K562 (cell line): ENCODE measurements around the gene HDAC9. TPM values are rescaled to one million over a fixed set of nuclear protein-coding genes. Genes with fewer than 3 reads are reported as not detected.

ENCODE experiments used
- ATAC-seq: fragments of 200-7000 bp; cut with Tn5 transposase; 3 replicates; pipeline ENCODE4 v1.9.1; 2020; ENCODE audit warnings: moderate library complexity
- BruUV-seq: library from RNA; stranded (reverse); fragments of 400-500 nt; replicated peaks from 2 replicates; lab custom pipeline; 2021; lab: Mats Ljungman, UMichigan
- CTCF ChIA-PET: fragments of 300-600 bp; formaldehyde crosslinking; extraction: SDS; loops from one replicate; lab custom pipeline; 2021; ENCODE audit warnings: low intra/inter-chr PET ratio; lab: Yijun Ruan, JAX
- POLR2A ChIA-PET: fragments of 300-600, 350-650 bp; sonication (Branson Sonifier 250); formaldehyde crosslinking; extraction: SDS; loops from one replicate; lab custom pipeline; 2021; ENCODE audit warnings: antibody characterized with exemption, inconsistent platforms; lab: Yijun Ruan, JAX
- DNase-seq, 4 experiments: peaks; one replicate each; pipeline versions ENCODE4 v3.0.0 to v3.0.0-alpha.2; 2011 to 2018; ENCODE audit warnings: low spot score in 3 of 4, mixed read lengths in 3 of 4; ENCODE audit errors: extremely low read depth in 1 of 4
- FAIRE-seq: peaks from 2 replicates; lab custom pipeline; 2011; peaks lifted over from hg19 to GRCh38; lab: Jason Lieb, UNC
- H2AFZ ChIP-seq: 2 replicates; pipeline ENCODE4 v1.6.0; 2011; ENCODE audit warnings: low read depth, low read length, control low read depth, inconsistent platforms
- H3K27ac ChIP-seq: fragments of 200-600 bp; 3 replicates; pipeline ENCODE4 v1.8.0; 2011; ENCODE audit warnings: low read depth, mild to moderate bottlenecking, control low read depth, inconsistent platforms, low read length, moderate library complexity, mixed read lengths; ENCODE audit errors: extremely low read depth
- H3K27me3 ChIP-seq, 2 experiments: fragments of 300-600 bp in 1 of 2; 2 replicates in 1 of 2; 3 replicates in 1 of 2; pipeline versions ENCODE4 v1.6.0 to v1.8.0; 2011; ENCODE audit warnings: inconsistent platforms in 2 of 2, low read length in 2 of 2, mild to moderate bottlenecking in 1 of 2, mixed read lengths in 1 of 2, moderate library complexity in 1 of 2; ENCODE audit not compliant: control insufficient read depth in 2 of 2, insufficient read depth in 2 of 2
- H3K36me3 ChIP-seq: fragments of 300-600 bp; 3 replicates; pipeline ENCODE4 v1.8.0; 2011; ENCODE audit warnings: mild to moderate bottlenecking, low read length, inconsistent platforms; ENCODE audit not compliant: control insufficient read depth, insufficient read depth
- H3K4me1 ChIP-seq, 2 experiments: fragments of 200-600 bp in 1 of 2; replicated peaks in 1 of 2; 2 replicates in 1 of 2; 3 replicates in 1 of 2; pipeline versions ENCODE4 v1.5.1 to v1.8.0; 2011; ENCODE audit warnings: inconsistent platforms in 2 of 2, low read length in 2 of 2, mild to moderate bottlenecking in 1 of 2, mixed read lengths in 1 of 2, moderate library complexity in 1 of 2; ENCODE audit not compliant: control insufficient read depth in 2 of 2, insufficient read depth in 2 of 2
- H3K4me2 ChIP-seq: 2 replicates; pipeline ENCODE4 v1.6.1; 2011; ENCODE audit warnings: low read length, control low read depth, inconsistent platforms, mixed read lengths; ENCODE audit not compliant: insufficient read depth
- H3K4me3 ChIP-seq: fragments of 200-600 bp; sonication (generic), shearing (Covaris generic); 2 replicates; pipeline ENCODE4 v1.5.1; 2016; ENCODE audit warnings: control low read depth, inconsistent platforms
- H3K79me2 ChIP-seq: fragments of 200-600 bp; 3 replicates; pipeline ENCODE4 v1.8.0; 2011; ENCODE audit warnings: low read length, inconsistent platforms; ENCODE audit not compliant: control insufficient read depth, insufficient read depth
- H3K9ac ChIP-seq, 2 experiments: 2 replicates each; pipeline versions ENCODE4 v1.6.0 to v1.6.1; 2011; ENCODE audit warnings: low read depth in 2 of 2, low read length in 2 of 2, control low read depth in 1 of 2, inconsistent platforms in 1 of 2, mild to moderate bottlenecking in 1 of 2, mixed read lengths in 1 of 2; ENCODE audit not compliant: insufficient read depth in 1 of 2
- H3K9me1 ChIP-seq: one replicate; pipeline ENCODE4 v1.6.0; 2011; ENCODE audit warnings: inconsistent platforms, mild to moderate bottlenecking, low read length, moderate library complexity; ENCODE audit not compliant: control insufficient read depth, insufficient read depth
- H3K9me3 ChIP-seq: replicated peaks from 2 replicates; pipeline ENCODE4 v1.5.1; 2011; ENCODE audit warnings: low read depth, low read length, inconsistent platforms; ENCODE audit not compliant: control insufficient read depth, insufficient read depth
- H4K20me1 ChIP-seq: replicated peaks from 2 replicates; pipeline ENCODE4 v1.6.1; 2011; ENCODE audit warnings: low read length, inconsistent platforms, mixed read lengths; ENCODE audit not compliant: control insufficient read depth, insufficient read depth
- BRCA1 ChIP-seq, 2 experiments: fragments of 450-650 bp in 1 of 2; sonication (generic) in 1 of 2; formaldehyde crosslinking in 1 of 2; IDR thresholded peaks; 2 replicates each; pipeline versions ENCODE4 v1.5.0 to v1.6.1; 2017 to 2020; ENCODE audit warnings: mild to moderate bottlenecking in 1 of 2, missing genetic modification reagents in 1 of 2
- ETV6 ChIP-seq, 3 experiments: fragments of 150-350 bp in 1 of 3; sonication (generic) in 1 of 3; formaldehyde crosslinking in 1 of 3; IDR thresholded peaks; 2 replicates each; pipeline versions ENCODE4 v1.6.1 to v1.8.0; 2014 to 2022; ENCODE audit warnings: borderline replicate concordance in 2 of 3, low read depth in 2 of 3, antibody characterized with exemption in 1 of 3, low read length in 1 of 3, mild to moderate bottlenecking in 1 of 3, missing genetic modification reagents in 1 of 3
- HDAC1 ChIP-seq, 2 experiments: fragments of 450-650 bp; IDR thresholded peaks; 2 replicates each; pipeline ENCODE4 v1.6.1; 2016 to 2017; ENCODE audit warnings: inconsistent platforms in 1 of 2, mild to moderate bottlenecking in 1 of 2, moderate library complexity in 1 of 2
- NFYB ChIP-seq: IDR thresholded peaks from 2 replicates; pipeline ENCODE4 v1.6.1; 2011; ENCODE audit warnings: mild to moderate bottlenecking, moderate library complexity; ENCODE audit not compliant: insufficient read length; ENCODE audit errors: extremely low read depth
- OTX1 ChIP-seq: fragments of 450-650 bp; formaldehyde crosslinking; IDR thresholded peaks from 2 replicates; pipeline ENCODE4 v1.4.0; 2022; ENCODE audit warnings: mild to moderate bottlenecking
- PHF8 ChIP-seq: fragments of 200-600 bp; sonication (generic); IDR thresholded peaks from 2 replicates; pipeline ENCODE4 v1.6.1; 2012; ENCODE audit warnings: mixed run types, mild to moderate bottlenecking, inconsistent platforms, low read length, moderate library complexity, borderline replicate concordance
- SIN3B ChIP-seq: fragments of 450-650 bp; IDR thresholded peaks from 2 replicates; pipeline ENCODE4 v1.6.1; 2017; ENCODE audit warnings: low read depth, mild to moderate bottlenecking, moderate library complexity
- SREBF1 ChIP-seq: fragments of 150-350 bp; IDR thresholded peaks from 2 replicates; pipeline ENCODE4 v1.6.1; 2014; ENCODE audit warnings: antibody characterized with exemption, low read depth, low read length, borderline replicate concordance
- TAF1 ChIP-seq: IDR thresholded peaks from 2 replicates; pipeline ENCODE4 v1.6.1; 2011; ENCODE audit warnings: mild to moderate bottlenecking, low read length, moderate library complexity; ENCODE audit not compliant: insufficient read depth, control insufficient read depth, severe bottlenecking; ENCODE audit errors: extremely low read depth
- ZNF174 ChIP-seq: fragments of 250-450 bp; sonication (Bioruptor Pico); IDR thresholded peaks from 2 replicates; pipeline ENCODE4 v1.4.0; 2020; ENCODE audit warnings: mild to moderate bottlenecking
- ZNF217 ChIP-seq: sonication (generic); formaldehyde crosslinking; IDR thresholded peaks from 2 replicates; pipeline ENCODE4 v1.8.0; 2022; ENCODE audit warnings: mild to moderate bottlenecking, missing genetic modification reagents
- WGBS: fragments of 100-300 bp; shearing (Covaris generic); methylation state at CpG from one replicate; pipeline ENCODE4 v1.1.6; 2016; ENCODE audit warnings: low coverage, mixed read lengths; ENCODE audit not compliant: insufficient coverage; ENCODE audit errors: missing lambda C conversion rate; 5-methylcytosine and 5-hydroxymethylcytosine counted together
- in situ Hi-C: fragments of 300-500 bp; cut with MboI; formaldehyde crosslinking; loops from 4 replicates; pipeline ENCODE4 v1.15.0; 2018; ENCODE audit warnings: inconsistent platforms, mixed read lengths
- intact Hi-C: fragments of 100-400 bp; cut with micrococcal nuclease; formaldehyde crosslinking; loops from 2 replicates; pipeline ENCODE4 v1.14.2; 2022
- polyA plus RNA-seq, 8 experiments: library from polyadenylated mRNA; depleted of rRNA in 4 of 8; stranded (reverse) in 5 of 8; unstranded in 3 of 8; fragments of >200 nt; fragmentation: Nextera tagmentation in 2 of 8; fragmentation: Illumina TruSeq in 1 of 8; extraction: Ambion mirVana in 2 of 8; extraction: Trizol in 1 of 8; gene quantifications; 2 replicates each; pipeline versions ENCODE4 v1.2.1 to v1.2.3, GENCODE V29; 2011 to 2014; ENCODE audit warnings: inconsistent platforms in 1 of 8, missing spikeins in 1 of 8
- total RNA-seq, 7 experiments: library from RNA; depleted of rRNA in 6 of 7; stranded (reverse); fragments of >200 nt in 6 of 7; fragmentation: Illumina TruSeq in 2 of 7; extraction: Trizol in 2 of 7; gene quantifications; 2 replicates each; pipeline versions ENCODE4 v1.2.1 to v1.2.3, GENCODE V29; 2011 to 2021; ENCODE audit warnings: low replicate concordance in 1 of 7
- TF ChIP-seq, protein P1 (sequence below): fragments of 450-650 bp; IDR thresholded peaks from 2 replicates; pipeline ENCODE4 v1.6.1; 2016; ENCODE audit warnings: mild to moderate bottlenecking

Gene HDAC9
- total and polyA plus RNA-seq, 9 of the 15 experiments (the other 6 are each of a cell fraction or from before 2014, with no cell fraction given) = 0.08 to 0.91 (median 0.33) TPM

DNA sequence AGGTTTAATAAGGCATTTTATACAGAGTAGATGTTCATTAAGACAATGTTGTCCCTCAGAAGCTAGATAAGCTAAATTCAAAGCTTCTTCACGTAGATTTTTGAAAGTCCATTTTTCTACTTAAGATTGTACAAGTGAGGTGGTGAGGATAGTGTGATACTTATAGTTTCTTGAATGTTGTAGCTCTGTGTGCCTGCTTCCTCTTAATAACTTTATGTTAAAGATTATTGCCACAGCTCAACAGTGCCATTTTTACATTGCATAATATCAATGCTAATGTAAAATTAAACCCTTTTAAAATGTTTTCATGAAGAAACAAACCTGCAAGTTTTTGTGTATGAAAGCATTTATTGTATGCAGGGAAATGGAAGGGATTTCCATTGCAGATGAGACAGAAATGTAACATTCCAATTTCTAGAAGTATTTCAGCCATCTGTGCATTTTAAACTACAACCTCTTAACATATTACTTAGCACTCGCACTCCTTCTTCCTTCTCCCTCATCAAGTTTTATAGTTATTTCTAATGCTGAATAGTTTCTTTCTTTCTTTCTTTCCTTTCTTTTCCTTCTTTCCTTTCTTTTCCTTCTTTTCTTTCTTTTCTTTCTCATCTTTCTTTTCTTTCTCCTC, 409.9 kb downstream of the HDAC9 start (continued):
- no peak for TF ChIP-seq HDAC1 (IDR thresholded peaks at IDR 0.05)
- TF ChIP-seq, all 486 proteins: peak for 0

DNA sequence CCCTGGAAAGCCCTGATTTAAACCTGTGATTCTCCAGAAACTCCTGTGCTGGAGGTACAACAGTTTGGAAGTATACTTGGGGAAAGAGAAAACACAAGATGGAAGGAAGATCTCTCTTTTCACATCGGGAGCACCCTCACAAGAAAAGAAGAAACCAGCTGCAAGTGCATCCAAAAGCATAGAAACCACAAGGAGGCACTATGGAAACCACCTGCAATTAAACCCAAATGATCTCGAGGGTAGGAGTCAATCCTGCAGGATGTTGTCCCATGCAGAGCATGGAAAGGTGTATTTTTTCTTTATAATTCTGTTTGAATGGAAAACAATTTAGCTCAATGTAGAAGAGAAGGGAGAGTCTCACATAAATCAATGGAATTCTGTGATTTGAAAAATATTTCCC, 411.4 kb downstream of the HDAC9 start:
- H3K9me3 ChIP-seq = no peaks in the 10 kb centered on the region
- ATAC-seq = no peak
- POLR2A ChIA-PET = no interaction called here
- H3K79me2 ChIP-seq = no peaks in the 10 kb centered on the region
- no peak overlapping the region for H3K27ac ChIP-seq
- H3K4me2 ChIP-seq = no peak overlapping the region
- WGBS = 0% methylated on average over 2 of the region's 2 CpGs
- H3K4me3 ChIP-seq = no peak overlapping the region
- intact Hi-C loops (no loop called here), in situ Hi-C loops (no loop called here)
- H3K4me1 ChIP-seq = no peaks in the 10 kb centered on the region
- H3K9me1 ChIP-seq = no peaks in the 10 kb centered on the region
- CTCF ChIA-PET = no interaction called here
- H2AFZ ChIP-seq = no peak overlapping the region
- TF ChIP-seq TAF1 (no peak), ETV6 (IDR thresholded peaks at IDR 0.05; ENCODE audit: borderline replicate concordance in 1 of 2, low read depth in 2 of 2, low read length in 1 of 2) (no peak), ETV6 (CRISPR knock-in tag; IDR thresholded peaks at IDR 0.05; ENCODE audit: borderline replicate concordance) (no peak), SREBF1 (no peak), NFYB (no peak), BRCA1 (IDR thresholded peaks at IDR 0.05) (no peak), BRCA1 (CRISPR knock-in tag; IDR thresholded peaks at IDR 0.05) (no peak), PHF8 (no peak), SIN3B (no peak), OTX1 (CRISPR knock-in tag) (no peak), ZNF174 (CRISPR knock-in tag) (no peak), ZNF217 (CRISPR knock-in tag) (no peak)
- TF ChIP-seq, protein P1, sequence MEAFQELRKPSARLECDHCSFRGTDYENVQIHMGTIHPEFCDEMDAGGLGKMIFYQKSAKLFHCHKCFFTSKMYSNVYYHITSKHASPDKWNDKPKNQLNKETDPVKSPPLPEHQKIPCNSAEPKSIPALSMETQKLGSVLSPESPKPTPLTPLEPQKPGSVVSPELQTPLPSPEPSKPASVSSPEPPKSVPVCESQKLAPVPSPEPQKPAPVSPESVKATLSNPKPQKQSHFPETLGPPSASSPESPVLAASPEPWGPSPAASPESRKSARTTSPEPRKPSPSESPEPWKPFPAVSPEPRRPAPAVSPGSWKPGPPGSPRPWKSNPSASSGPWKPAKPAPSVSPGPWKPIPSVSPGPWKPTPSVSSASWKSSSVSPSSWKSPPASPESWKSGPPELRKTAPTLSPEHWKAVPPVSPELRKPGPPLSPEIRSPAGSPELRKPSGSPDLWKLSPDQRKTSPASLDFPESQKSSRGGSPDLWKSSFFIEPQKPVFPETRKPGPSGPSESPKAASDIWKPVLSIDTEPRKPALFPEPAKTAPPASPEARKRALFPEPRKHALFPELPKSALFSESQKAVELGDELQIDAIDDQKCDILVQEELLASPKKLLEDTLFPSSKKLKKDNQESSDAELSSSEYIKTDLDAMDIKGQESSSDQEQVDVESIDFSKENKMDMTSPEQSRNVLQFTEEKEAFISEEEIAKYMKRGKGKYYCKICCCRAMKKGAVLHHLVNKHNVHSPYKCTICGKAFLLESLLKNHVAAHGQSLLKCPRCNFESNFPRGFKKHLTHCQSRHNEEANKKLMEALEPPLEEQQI = no peak
- DNase-seq = no peak
- no peak for FAIRE-seq
- no peaks in the 10 kb centered on the region for H4K20me1 ChIP-seq
- no peaks in the 10 kb centered on the region for H3K27me3 ChIP-seq
- H3K36me3 ChIP-seq = no peaks in the 10 kb centered on the region
- no TSS peak for BruUV-seq
- no peak overlapping the region for H3K9ac ChIP-seq
